Stimulated activated CD8-positive, alpha-beta memory T cell treated with anti-CD3 and anti-CD28 coated beads, Interleukin-15, amount 100 ng/mL, for 48 hours (primary cell): ENCODE results near the gene RTL1.

Experiments used
- DNase-seq, 2 donors: peaks; one replicate each; pipeline ENCODE4 v3.0.0-alpha.2; 2020; ENCODE audit warnings: low read depth in 2 of 2

RTL1 gene

GRCh38 chr14:100834794-100835547 lies 68.6 kb downstream of the RTL1 start:
- DNase-seq, result no peak

DNA sequence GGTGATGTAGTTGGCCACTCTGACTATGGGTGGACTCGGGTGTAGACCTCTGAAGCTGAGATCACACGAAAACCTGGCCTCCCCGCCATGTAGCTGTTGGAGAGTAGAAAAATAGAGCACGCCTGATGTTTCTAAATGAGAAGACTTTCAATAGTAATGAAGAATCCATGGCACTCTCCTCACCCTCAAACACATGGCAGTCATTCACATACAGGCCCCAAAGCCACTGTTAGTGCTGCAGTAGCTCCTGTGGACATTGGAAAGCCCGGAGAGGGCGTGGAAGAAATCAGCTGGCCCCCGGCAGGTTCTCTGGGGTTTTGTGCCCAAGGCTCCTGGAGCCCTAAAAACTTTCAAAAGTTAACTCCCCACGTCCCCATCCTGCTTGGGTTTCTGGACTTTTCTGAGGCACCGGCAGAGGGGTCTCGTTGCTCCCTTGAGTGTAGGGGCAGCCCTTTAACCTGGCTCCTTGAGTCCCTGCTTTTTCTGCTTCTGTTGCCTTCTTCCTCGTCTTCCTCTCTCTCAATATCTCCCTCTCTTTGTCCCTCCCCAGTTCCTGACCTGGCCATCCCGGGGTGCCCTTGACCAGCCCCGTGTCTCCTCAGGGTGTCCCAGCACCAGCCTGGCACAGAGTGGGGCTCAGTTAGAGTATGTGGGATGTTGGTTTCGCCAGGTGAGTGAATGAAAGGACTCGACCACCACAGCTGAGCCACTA lies 69.3 kb downstream of the RTL1 start:
- no peak for DNase-seq

DNA sequence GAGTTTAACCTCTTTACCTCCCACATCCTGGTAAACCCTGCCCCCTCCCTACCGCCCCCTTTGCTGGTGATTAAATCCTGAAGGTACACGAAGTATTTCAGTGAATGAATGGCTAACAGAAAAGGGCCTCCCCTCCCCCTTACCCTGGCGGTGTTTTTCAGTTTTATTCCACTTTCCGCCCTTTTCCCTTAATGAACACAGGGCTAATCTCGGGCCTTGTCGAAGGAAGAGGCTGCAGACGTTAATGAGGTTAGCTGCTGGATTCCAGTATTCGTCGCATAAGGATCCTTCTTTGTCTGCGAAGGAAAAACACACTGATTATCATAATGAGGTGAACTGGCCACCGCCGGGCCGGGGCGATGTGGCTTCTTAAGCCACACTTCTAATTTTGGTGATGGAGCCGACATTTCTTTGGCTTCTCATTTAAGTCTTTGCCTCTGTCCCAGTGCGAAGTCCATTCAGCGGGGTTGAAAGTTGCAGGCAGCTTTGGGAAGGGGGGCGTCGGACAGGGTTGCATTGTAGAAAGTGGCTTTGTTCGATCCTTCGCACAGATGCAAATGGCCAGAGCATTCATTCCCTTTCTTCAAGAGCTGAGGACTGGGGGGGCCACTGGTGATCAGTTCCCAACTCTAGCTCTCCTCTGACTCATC lies 71.1 kb downstream of the RTL1 start:
- no peak for DNase-seq

DNA sequence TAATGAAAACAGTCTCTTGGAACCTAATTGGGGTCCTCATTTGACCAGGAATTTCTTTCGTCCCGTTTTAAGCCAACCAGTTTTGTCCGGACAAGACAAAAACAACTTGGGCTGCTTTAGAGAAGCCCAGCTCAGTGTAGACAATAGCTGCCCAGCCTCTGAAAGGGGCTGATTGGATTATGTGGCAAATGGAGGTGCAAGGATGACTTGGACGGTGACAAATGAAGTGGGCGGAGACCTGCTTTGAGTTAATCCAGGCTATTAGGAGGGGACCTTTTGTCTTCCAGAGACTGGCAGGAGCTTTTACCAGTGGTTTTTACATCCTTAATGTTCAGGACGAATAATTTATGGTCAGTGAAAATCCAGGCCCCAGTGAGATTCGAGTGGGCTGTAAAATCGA lies 72.8 kb downstream of the RTL1 start:
- no peak for DNase-seq
